ENCODE data around the gene PPP1R15B. TPM values are rescaled to one million over a fixed set of nuclear protein-coding genes. Genes with fewer than 3 reads are reported as not detected.
"Not testable (repeated sequence)": the region's sequence is repeated elsewhere in the genome, so short reads cannot be mapped to it uniquely, and the experiment has no call there.

PPP1R15B gene
- polyA plus RNA-seq, 2 of the 4 experiments (the other 2 are of a cell fraction): 26.9 to 51.9 TPM

GRCh38 chr1:204426035-204426436 is 14.4 kb upstream of the PPP1R15B start (continued):
- no peak for TF ChIP-seq FOXS1 (CRISPR knock-in tag; IDR thresholded peaks at IDR 0.05)
- TF ChIP-seq ZC3H11A (IDR thresholded peaks at IDR 0.05): no peak
- no peak for TF ChIP-seq HES2 (IDR thresholded peaks at IDR 0.05)
- no peak for TF ChIP-seq SREBF2 (IDR thresholded peaks at IDR 0.05)
- TF ChIP-seq RFX5 (IDR thresholded peaks at IDR 0.05): no peak
- no peak for TF ChIP-seq SMC3 (IDR thresholded peaks at IDR 0.05)
- no peak for TF ChIP-seq RARB (CRISPR knock-in tag; IDR thresholded peaks at IDR 0.05)
- TF ChIP-seq FOSB (CRISPR knock-in tag; IDR thresholded peaks at IDR 0.05): no peak
- TF ChIP-seq POLR2AphosphoS2 (conservative IDR thresholded peaks at IDR 0.05; ENCODE audit: low read length): no peak
- TF ChIP-seq JUNB (IDR thresholded peaks at IDR 0.05): peak; percentile 75

- ChIA-PET CTCF (interaction anchor here (0.9 to 19.8 kb wide), 4 partner anchors 10 to 75 kb away, joined by 4 to 448 read pairs (median 12); partner anchors contain the start of gene PIK3C2B), POLR2A (no interaction called here)
- ATAC-seq (no peak), DNase-seq (ENCODE audit: low read depth in 1 of 2, low spot score in 1 of 2) (no peak), FAIRE-seq (no peak)
- TF ChIP-seq HMGXB4 (CRISPR knock-in tag; IDR thresholded peaks at IDR 0.05; ENCODE audit: borderline replicate concordance): no peak
- TF ChIP-seq USF2 (IDR thresholded peaks at IDR 0.05): no peak
- no peak for TF ChIP-seq SMC3 (IDR thresholded peaks at IDR 0.05)
- no peak for TF ChIP-seq CTCF (IDR thresholded peaks at IDR 0.05)
- TF ChIP-seq POLR2AphosphoS2 (conservative IDR thresholded peaks at IDR 0.05; ENCODE audit: low read length): no peak
- TF ChIP-seq ZNF302 (CRISPR knock-in tag; IDR thresholded peaks at IDR 0.05): no peak
- TF ChIP-seq RNF2 (IDR thresholded peaks at IDR 0.05; ENCODE audit: borderline replicate concordance, low read depth): no peak
- no peak for TF ChIP-seq HEYL (CRISPR knock-in tag; IDR thresholded peaks at IDR 0.05)
- TF ChIP-seq SREBF2 (IDR thresholded peaks at IDR 0.05): no peak
- no peak for TF ChIP-seq CBX2 (IDR thresholded peaks at IDR 0.05; ENCODE audit: borderline replicate concordance, low read depth)
- no peak for TF ChIP-seq PHF8 (IDR thresholded peaks at IDR 0.05; ENCODE audit: borderline replicate concordance, low read depth)
- 95% methylated on average over 4 of the region's 10 CpGs for WGBS (ENCODE audit: missing lambda C conversion rate)
- Histone ChIP-seq H3K4me3 (no peak overlapping the region), H3K27ac (peak overlapping the region; percentile 90 to 98; a peak in 4 of 6 replicates), H3K9me3 (no peaks in the 10 kb centered on the region), H3K4me1 (peaks cover 60% of the 10 kb centered on the region), H3K4me2 (no peak overlapping the region)
Observed at GRCh38 chr1:204424621-204425020, 13.0 kb upstream of the PPP1R15B start.

GRCh38 chr1:204422061-204422705 is 10.6 kb upstream of the PPP1R15B start:
- FAIRE-seq: not testable (repeated sequence)
- peak overlapping the region; percentile 62 for H3K4me2 ChIP-seq

More at GRCh38 chr1:204422061-204422705, 10.6 kb upstream of the PPP1R15B start:
- not testable (repeated sequence) for H3K4me3 ChIP-seq; DNase-seq (ENCODE audit: low read depth in 1 of 2, low spot score in 1 of 2); ATAC-seq; H3K9me3 ChIP-seq
- Histone ChIP-seq H3K4me1 (peaks cover 81% of the 10 kb centered on the region), H3K27ac (peak overlapping the region; percentile 90 to 98)
- ChIA-PET CTCF (interaction anchor here (1.1 to 19.8 kb wide), 5 partner anchors 9 to 78 kb away, joined by 4 to 448 read pairs (median 18); partner anchors contain the start of gene PIK3C2B), POLR2A (interaction anchor here (0.6 to 1.1 kb wide), 3 partner anchors 9 to 94 kb away, joined by 3 to 6 read pairs (median 6); partner anchors contain the start of gene MDM4)
- 79% methylated on average over 8 of the region's 8 CpGs for WGBS (ENCODE audit: missing lambda C conversion rate)

Data from A549 (cell line).